GM18907 (cell line): Measurements from ENCODE around the gene EML6.

ENCODE experiments used
- ATAC-seq: cut with Tn5 transposase; IDR thresholded peaks from one replicate; pipeline ENCODE4 v1.9.1; 2021; ENCODE audit warnings: mild to moderate bottlenecking, moderate library complexity; ENCODE audit not compliant: unreplicated experiment

EML6 gene

DNA sequence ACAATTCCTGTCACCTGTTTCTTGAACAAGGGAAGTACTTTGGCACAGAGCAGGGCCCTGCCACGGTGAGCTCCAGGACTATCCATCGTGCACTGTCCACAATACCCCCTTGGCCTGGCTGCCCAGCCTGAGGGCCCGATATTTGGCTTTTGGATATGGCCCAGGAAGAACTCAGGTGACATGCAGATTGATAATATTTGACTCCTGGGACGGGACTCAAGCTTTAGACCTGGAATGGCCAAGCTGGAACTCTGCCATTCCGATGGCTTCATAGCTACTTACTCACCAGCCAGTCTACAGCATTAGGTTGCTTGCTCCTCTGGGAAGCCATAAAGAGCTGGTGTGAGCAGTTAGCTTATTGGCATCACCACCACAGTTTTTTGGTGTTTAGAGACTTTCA lies 26.6 kb downstream of the EML6 start:
- ATAC-seq: no peak

GRCh38 chr2:54752439-54752838 lies 29.0 kb downstream of the EML6 start:
- ATAC-seq: no peak

- peak; percentile 84 for ATAC-seq
These were observed 32.3 kb downstream of the EML6 start for GRCh38 chr2:54755641-54756326.

GRCh38 chr2:54757500-54757899 lies 34.0 kb downstream of the EML6 start:
- peak; percentile 44 for ATAC-seq

- ATAC-seq: no peak
These were observed 35.5 kb downstream of the EML6 start for GRCh38 chr2:54758951-54759350.

- no peak for ATAC-seq
These were observed 36.8 kb downstream of the EML6 start for GRCh38 chr2:54760310-54760709.

GRCh38 chr2:54763636-54764291 lies 40.3 kb downstream of the EML6 start:
- no peak for ATAC-seq

DNA sequence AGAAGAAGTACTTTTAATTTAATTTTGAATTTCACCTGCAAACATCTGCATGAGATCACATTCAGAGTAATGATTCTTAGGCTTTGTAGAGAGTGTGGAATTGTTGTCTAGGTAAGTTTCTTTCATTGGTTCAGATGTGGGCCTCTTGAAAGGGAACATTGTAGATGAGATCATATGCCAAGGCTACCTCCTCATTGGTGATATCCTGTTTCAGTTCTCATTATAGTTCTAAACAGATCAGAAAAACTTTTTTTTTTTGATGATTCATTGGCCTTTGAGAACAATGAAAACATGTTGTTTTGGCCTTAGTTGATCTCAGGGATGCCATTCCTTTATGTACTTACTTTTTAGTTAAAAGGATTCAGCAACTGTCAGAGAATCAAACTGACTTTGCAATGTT lies 44.5 kb downstream of the EML6 start:
- ATAC-seq: no peak

- no peak for ATAC-seq
These were observed 45.4 kb downstream of the EML6 start for GRCh38 chr2:54768772-54769428.

- no peak for ATAC-seq
These were observed 46.7 kb downstream of the EML6 start for GRCh38 chr2:54770211-54770610.

GRCh38 chr2:54770676-54771075 lies 47.2 kb downstream of the EML6 start:
- ATAC-seq: no peak

DNA sequence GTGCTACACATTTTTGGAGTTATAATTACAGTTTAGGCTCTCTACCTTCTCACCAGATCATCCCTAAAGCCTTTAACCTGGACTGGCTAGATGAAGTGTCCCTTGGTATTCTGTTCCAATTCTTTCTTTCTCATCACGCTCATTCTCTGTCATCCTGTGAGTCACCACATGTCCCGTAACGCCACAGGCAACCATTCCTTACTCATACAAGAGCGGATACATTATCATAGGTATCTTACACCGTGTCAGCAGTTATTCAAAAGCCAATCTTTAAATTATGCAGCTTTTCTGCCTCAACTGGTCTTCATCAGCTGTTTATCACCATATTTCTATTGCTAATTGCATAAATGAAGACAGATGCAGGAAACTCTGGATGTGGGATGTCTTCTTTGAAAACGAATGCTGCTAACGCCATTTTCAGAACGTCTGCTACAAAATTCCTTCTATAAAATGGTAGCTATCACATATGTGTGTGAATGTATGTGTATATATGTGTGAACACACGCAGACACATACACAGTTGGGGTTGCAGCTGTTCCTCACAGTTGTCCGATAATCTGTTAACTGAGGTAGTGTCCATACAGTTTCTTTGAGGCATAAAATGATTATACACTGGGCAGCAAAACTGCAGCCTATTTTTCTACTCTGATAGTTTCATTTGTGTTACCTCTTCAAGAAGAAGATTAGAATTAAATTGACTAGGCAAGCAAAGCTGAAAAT lies 47.9 kb downstream of the EML6 start:
- no peak for ATAC-seq

DNA sequence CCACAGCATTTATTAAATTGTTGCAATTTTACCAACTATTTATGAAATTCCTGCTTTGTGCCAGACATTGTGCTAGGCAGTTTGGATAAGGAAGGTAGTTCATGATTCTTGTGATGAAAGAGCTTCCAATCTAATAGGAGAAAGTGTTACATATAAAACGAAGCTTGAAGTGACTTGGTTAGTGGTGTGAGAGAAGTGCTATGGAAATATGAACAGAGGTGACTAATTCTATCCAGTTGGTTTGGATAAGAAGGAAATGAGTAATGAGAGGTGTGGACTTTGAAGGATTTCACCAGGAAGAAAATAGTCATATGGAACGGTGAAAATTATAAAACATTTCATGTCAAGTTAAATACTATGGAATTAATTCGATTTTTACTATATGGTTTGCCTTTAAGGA lies 48.6 kb downstream of the EML6 start:
- no peak for ATAC-seq

DNA sequence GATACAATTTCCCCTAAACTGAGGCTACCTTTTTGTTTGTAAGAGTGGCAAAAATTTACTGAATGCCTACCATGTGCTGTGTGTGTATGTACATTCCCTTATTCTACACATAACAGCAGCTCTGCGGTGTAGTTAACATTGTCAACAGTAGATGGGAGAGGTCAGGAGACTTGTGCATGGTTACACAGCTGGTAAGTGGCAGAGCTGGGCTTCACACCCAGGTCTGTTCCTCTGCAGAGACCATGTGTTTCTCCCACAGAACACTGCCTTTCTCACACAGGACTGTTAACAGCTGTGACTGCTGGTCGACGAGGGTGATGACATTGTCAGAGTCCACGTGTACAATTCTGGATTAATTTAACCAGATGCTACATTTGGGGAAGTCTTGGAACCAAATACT lies 49.1 kb downstream of the EML6 start:
- no peak for ATAC-seq

- no peak for ATAC-seq
These were observed 49.8 kb downstream of the EML6 start for GRCh38 chr2:54773233-54773632.

GRCh38 chr2:54773838-54774237 lies 50.4 kb downstream of the EML6 start:
- no peak for ATAC-seq

- no peak for ATAC-seq
These were observed 52.2 kb downstream of the EML6 start for GRCh38 chr2:54775710-54776109.

- no peak for ATAC-seq
These were observed 53.0 kb downstream of the EML6 start for GRCh38 chr2:54776494-54776893.

- ATAC-seq: no peak
These were observed 59.9 kb downstream of the EML6 start for GRCh38 chr2:54783349-54783748.

DNA sequence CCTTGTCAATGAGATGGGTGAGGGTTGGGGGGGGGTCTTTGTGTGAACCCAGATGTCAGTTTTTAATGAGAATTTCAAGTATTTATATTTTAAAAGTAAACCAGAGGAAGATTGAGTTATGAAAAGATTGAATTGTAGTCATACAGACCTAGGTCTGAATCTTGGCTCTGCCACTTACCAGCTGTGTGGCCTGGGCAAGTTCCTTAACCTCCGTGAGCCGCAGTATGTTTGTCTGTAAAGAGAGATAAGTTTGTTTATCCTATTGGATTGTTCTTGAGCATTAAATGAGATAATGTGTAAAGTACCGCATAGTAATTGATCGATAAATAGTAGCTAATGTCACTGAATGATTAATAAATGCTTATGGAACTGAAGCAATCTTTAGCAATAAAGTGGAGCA lies 63.8 kb downstream of the EML6 start:
- ATAC-seq: no peak

DNA sequence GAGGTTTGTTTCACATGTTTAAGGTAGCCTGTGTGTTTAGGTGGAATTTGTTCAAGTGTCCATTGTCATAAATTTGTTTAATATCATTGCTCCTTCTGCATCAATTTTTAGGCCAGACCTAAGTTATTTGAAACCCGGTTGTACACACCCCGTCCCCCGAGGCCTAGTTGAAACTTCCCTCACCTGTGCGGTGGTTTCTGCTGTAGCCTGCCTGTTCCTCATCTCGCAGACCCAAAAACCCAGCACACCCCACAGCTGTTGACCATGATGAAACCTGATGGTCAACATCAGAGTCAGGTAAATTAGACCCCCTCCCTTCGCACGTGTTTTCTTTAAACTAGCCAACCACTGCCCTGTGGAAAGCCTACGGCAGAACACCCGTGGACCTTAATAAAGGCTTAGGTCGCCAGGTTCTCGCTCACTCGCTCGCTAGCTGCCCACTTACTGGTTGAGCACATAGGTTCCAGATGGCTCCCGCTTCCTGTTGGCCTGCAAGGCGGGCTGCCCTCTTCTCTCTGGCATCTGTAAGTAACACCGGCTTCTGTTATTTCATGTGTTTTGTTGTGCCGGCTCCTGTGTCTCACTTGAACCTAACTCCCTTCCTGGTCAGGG lies 64.4 kb downstream of the EML6 start:
- ATAC-seq: no peak
